Heart left ventricle (tissue), 16 donors: ENCODE results near the gene YBX2. TPM values are rescaled to one million over a fixed set of nuclear protein-coding genes. Genes with fewer than 3 reads are reported as not detected.

Experiments used
- ATAC-seq, 4 donors: fragments of 200-7000 bp; cut with Tn5 transposase; one replicate each; pipeline ENCODE4 v1.9.1; 2020 to 2022; ENCODE audit warnings: moderate library complexity in 4 of 4, mild to moderate bottlenecking in 3 of 4, moderate number of reproducible peaks in 1 of 4
- DNase-seq, 5 donors: peaks; one replicate each; pipeline ENCODE4 v3.0.0-alpha.2; 2020
- H3K27ac ChIP-seq, 12 donors: fragments of 200-600 bp; sonication (generic) in 4 of 12; one replicate each; pipeline versions ENCODE4 v1.5.0 to v1.8.0; 2016 to 2022; ENCODE audit warnings: mild to moderate bottlenecking in 2 of 12
- H3K27me3 ChIP-seq, 9 donors: fragments of 200-600 bp; sonication (generic) in 2 of 9; one replicate each; pipeline versions ENCODE4 v1.5.1 to v1.8.0; 2016 to 2022; ENCODE audit warnings: mild to moderate bottlenecking in 3 of 9
- H3K36me3 ChIP-seq, 9 donors: fragments of 200-600 bp; sonication (generic) in 2 of 9; one replicate each; pipeline versions ENCODE4 v1.5.0 to v1.8.0; 2018 to 2022; ENCODE audit warnings: mild to moderate bottlenecking in 2 of 9
- H3K4me1 ChIP-seq, 12 donors: fragments of 200-600 bp; sonication (generic) in 4 of 12; one replicate each; pipeline versions ENCODE4 v1.5.0 to v1.8.0; 2016 to 2022; ENCODE audit warnings: mild to moderate bottlenecking in 3 of 12
- H3K4me3 ChIP-seq, 12 donors: fragments of 200-600 bp; sonication (generic) in 4 of 12; one replicate each; pipeline versions ENCODE4 v1.5.0 to v1.8.0; 2017 to 2022; ENCODE audit warnings: mild to moderate bottlenecking in 9 of 12, moderate library complexity in 4 of 12
- H3K9me3 ChIP-seq, 12 donors: fragments of 200-600 bp; sonication (generic) in 4 of 12; one replicate each; pipeline versions ENCODE4 v1.5.0 to v1.8.0; 2016 to 2022; ENCODE audit warnings: mild to moderate bottlenecking in 1 of 12
- CTCF ChIP-seq, 12 donors: fragments of 200-600 bp; sonication (generic) in 4 of 12; IDR thresholded peaks; one replicate each; pipeline versions ENCODE4 v1.5.0 to v1.8.0; 2018 to 2022; ENCODE audit warnings: antibody characterized with exemption in 12 of 12, mild to moderate bottlenecking in 5 of 12
- POLR2A ChIP-seq, 2 donors: fragments of 450-650 bp; IDR thresholded peaks; one replicate each; pipeline ENCODE4 v1.6.1; 2017; ENCODE audit warnings: antibody characterized with exemption in 2 of 2, mild to moderate bottlenecking in 2 of 2, moderate library complexity in 2 of 2
- WGBS, 4 donors: extraction: QIAGEN DNeasy Blood & Tissue Kit in 2 of 4; methylation state at CpG; one replicate each; pipeline versions ENCODE4 v1.1.5 to v1.1.7; 2013 to 2018; 5-methylcytosine and 5-hydroxymethylcytosine counted together
- intact Hi-C, 10 donors: fragments of 100-400 bp; cut with DNase I; formaldehyde crosslinking; loops; one replicate each; pipeline versions ENCODE4 v1.11.1 to v1.14.2; 2022
- polyA plus RNA-seq, 2 donors: library from polyadenylated mRNA; stranded (reverse); fragments of 200-250 nt; gene quantifications; one replicate each; pipeline ENCODE4 v1.2.3, GENCODE V29; 2013
- total RNA-seq, 9 donors: library from RNA; depleted of rRNA in 2 of 9; stranded (reverse); fragments of >200 nt in 2 of 9; fragmentation: NEBNext Ultra II Directional in 3 of 9; extraction: Animal tissue kit (Norgen Biotek cat#: 25700) in 3 of 9; gene quantifications; one replicate each; pipeline versions ENCODE4 v1.1.0 to v1.2.4, GENCODE V29; 2016 to 2023
- donor health status: ischemic (EF 13 %, LVEDD 7.1; RV severe dilation, severe dysfunction).
- donor health status: healthy with polysubstance abuse.
- donor health status: DM: no; HTN: yes; CAD: no.
- donor health status: DM: no; HTN: no; CAD: no.
- donor health status: ischemic (EF 25% LVEDD 6.9; RV normal size, moderate dysfunction).
- donor health status: ischemic (EF 25% LVEDD 5.7; RV mildly dilated, moderate dysfunction).
- donor health status: healthy.
- donor health status: DM: yes; HTN: yes; CAD: no.
- donor health status: ischemic (EF 35%, LVEDD 5.7; RV mildly dilated, moderate dysfunction).
- donor health status: nonischemic (EF 11% LVEDD 7.7; RV severe dilation, severe dysfunction).
- donor health status: DM: yes; HTN: yes; CAD: no.
- donor health status: PGD.
- donor health status: ischemic (EF 29% LVEDD 5.4; RV normal size, mild dysfunction).
- donor health status: nonischemic (EF 23%, LVEDD 6.1; RV moderate dilation, normal function).

Gene YBX2
- total and polyA plus RNA-seq, 11 donors = 0.32 to 2.0 (median 0.56) TPM

- Histone ChIP-seq H3K4me3 (peak overlapping the region in 10 of 12 donors; percentile 1 to 41 (median 32)), H3K4me1 (peaks cover 2 to 71% (median 46%) of the 10 kb centered on the region in 12 donors), H3K27ac (peak overlapping the region in 3 of 12 donors; percentile 38 to 65 (median 50)), H3K9me3 (no peaks in the 10 kb centered on the region), H3K27me3 (peaks cover 0 to 57% (median 29%) of the 10 kb centered on the region in 9 donors), H3K36me3 (no peaks in the 10 kb centered on the region)
- DNase-seq (no peak), ATAC-seq (no peak)
- intact Hi-C loops = loop anchor here in 1 of 10 donors (10.0 kb wide), 1 partner anchor 249 kb away; the partner anchor contains the start of gene SLC16A11
- 5 to 16% (median 10%) methylated on average over 11 to 75 of the region's 75 CpGs for WGBS, 4 donors
- TF ChIP-seq POLR2A (IDR thresholded peaks at IDR 0.05) = no peak
- TF ChIP-seq CTCF (IDR thresholded peaks at IDR 0.05) = no peak
These were observed 424 bp downstream of the YBX2 start for GRCh38 chr17:7293816-7294613.

- ATAC-seq (no peak), DNase-seq (no peak)
- Histone ChIP-seq H3K4me1 (peaks cover 2 to 71% (median 46%) of the 10 kb centered on the region in 12 donors), H3K27ac (peak overlapping the region in 6 of 12 donors; percentile 0 to 66 (median 50)), H3K36me3 (no peaks in the 10 kb centered on the region), H3K4me3 (no peak overlapping the region), H3K9me3 (no peaks in the 10 kb centered on the region), H3K27me3 (peaks cover 0 to 57% (median 29%) of the 10 kb centered on the region in 9 donors)
- WGBS, 4 donors = 53 to 70% (median 64%) methylated on average over 8 to 11 of the region's 11 CpGs
- no peak for TF ChIP-seq CTCF (IDR thresholded peaks at IDR 0.05)
- no peak for TF ChIP-seq POLR2A (IDR thresholded peaks at IDR 0.05)
- intact Hi-C loops = loop anchor here in 1 of 10 donors (10.0 kb wide), 1 partner anchor 248 kb away; the partner anchor contains the start of gene SLC16A11
These were observed 1.3 kb downstream of the YBX2 start for GRCh38 chr17:7293159-7293558.

- ATAC-seq (peak in 2 of 4 donors; percentile 1 to 21), DNase-seq (peak in 1 of 5 donors; percentile 54)
- H3K27ac ChIP-seq = peak overlapping the region in 8 of 12 donors; percentile 0 to 66 (median 32)
- TF ChIP-seq POLR2A (IDR thresholded peaks at IDR 0.05) (no peak), CTCF (IDR thresholded peaks at IDR 0.05) (no peak)
- no peak overlapping the region for H3K4me3 ChIP-seq
- H3K36me3 ChIP-seq = peaks cover 0 to 3% (median 0%) of the 10 kb centered on the region in 9 donors
- peaks cover 2 to 71% (median 46%) of the 10 kb centered on the region in 12 donors for H3K4me1 ChIP-seq
- no peaks in the 10 kb centered on the region for H3K9me3 ChIP-seq
- intact Hi-C loops = loop anchor here in 2 of 10 donors (1.0 to 10.0 kb wide), 2 partner anchors 9 to 248 kb away; partner anchors contain the start of gene SLC16A11 (in 1 of the 2)
- peaks cover 0 to 57% (median 29%) of the 10 kb centered on the region in 9 donors for H3K27me3 ChIP-seq
- WGBS, 4 donors = 6 to 11% (median 9%) methylated on average over 6 of the region's 6 CpGs
These were observed 1.7 kb downstream of the YBX2 start for GRCh38 chr17:7292729-7293128.

GRCh38 chr17:7292194-7292593 lies 2.2 kb downstream of the YBX2 start:
- Histone ChIP-seq H3K4me3 (no peak overlapping the region), H3K27me3 (peaks cover 0 to 57% (median 29%) of the 10 kb centered on the region in 9 donors), H3K27ac (peak overlapping the region in 7 of 12 donors; percentile 0 to 66 (median 50)), H3K9me3 (no peaks in the 10 kb centered on the region), H3K4me1 (peaks cover 2 to 71% (median 46%) of the 10 kb centered on the region in 12 donors), H3K36me3 (peaks cover 0 to 9% (median 0%) of the 10 kb centered on the region in 9 donors)
- DNase-seq (no peak), ATAC-seq (no peak)
- intact Hi-C loops = loop anchor here in 2 of 10 donors (1.0 to 10.0 kb wide), 2 partner anchors 9 to 247 kb away; partner anchors contain the start of gene SLC16A11 (in 1 of the 2)
- 45 to 83% (median 66%) methylated on average over 2 of the region's 2 CpGs for WGBS, 4 donors
- TF ChIP-seq POLR2A (IDR thresholded peaks at IDR 0.05) = no peak
- TF ChIP-seq CTCF (IDR thresholded peaks at IDR 0.05) = no peak
